ENCODE data around the gene RELN.
"Not testable (repeated sequence)": the region's sequence is repeated elsewhere in the genome, so short reads cannot be mapped to it uniquely, and the experiment has no call there.

RELN gene

GRCh38 chr7:103794424-103794823 lies 195.0 kb downstream of the RELN start:
- H3K23ac ChIP-seq (ENCODE audit: low read length in 2 of 2), result no peak overlapping the region
- H3K4ac ChIP-seq (ENCODE audit: low read depth in 1 of 2, low read length in 2 of 2), result no peak overlapping the region
- H3K18ac ChIP-seq (ENCODE audit: low read depth in 1 of 2, low read length in 2 of 2), result no peak overlapping the region
- no peak overlapping the region for H4K91ac ChIP-seq (ENCODE audit: low read length)
- no peaks in the 10 kb centered on the region for H3K4me1 ChIP-seq (ENCODE audit: control insufficient read depth, insufficient read depth, low read depth, low read length)
- no peak for DNase-seq
- H2BK12ac ChIP-seq (ENCODE audit: low read length in 2 of 2), result no peak overlapping the region
- H3K9ac ChIP-seq (ENCODE audit: low read length), result no peak overlapping the region
- H3K27me3 ChIP-seq (ENCODE audit: control insufficient read depth in 1 of 2, insufficient read depth in 1 of 2, low read length in 2 of 2), result no peaks in the 10 kb centered on the region
- peaks cover 6% of the 10 kb centered on the region for H3K9me3 ChIP-seq (ENCODE audit: control insufficient read depth, low read length)
- H2AK5ac ChIP-seq (ENCODE audit: low read length, severe bottlenecking), result no peak overlapping the region
- WGBS, result no CpG with 5 or more reads among the region's 1 CpG
- H2BK5ac ChIP-seq (ENCODE audit: low read depth, low read length, poor library complexity, severe bottlenecking), result no peak overlapping the region
- no peak overlapping the region for H4K8ac ChIP-seq (ENCODE audit: low read length)
- H3K4me3 ChIP-seq (ENCODE audit: insufficient read depth in 1 of 2, low read depth in 1 of 2, low read length in 2 of 2), result no peak overlapping the region
- no peak overlapping the region for H2BK120ac ChIP-seq (ENCODE audit: low read depth, low read length)
- H3K36me3 ChIP-seq (ENCODE audit: control insufficient read depth in 1 of 2, insufficient read depth in 2 of 2, low read depth in 1 of 2, low read length in 2 of 2), result no peaks in the 10 kb centered on the region
- H3K79me1 ChIP-seq (replicated peaks; ENCODE audit: low read length, poor library complexity, severe bottlenecking), result no peaks in the 10 kb centered on the region
- no peak overlapping the region for H3K14ac ChIP-seq (ENCODE audit: low read length in 2 of 2)
- H3K27ac ChIP-seq (ENCODE audit: low read length, poor library complexity, severe bottlenecking), result no peak overlapping the region
- no peak overlapping the region for H2BK15ac ChIP-seq (ENCODE audit: low read depth, poor library complexity, severe bottlenecking)
- H3K4me2 ChIP-seq (ENCODE audit: low read length, poor library complexity, severe bottlenecking), result no peak overlapping the region
- H2AFZ ChIP-seq (ENCODE audit: low read depth, low read length), result no peak overlapping the region

GRCh38 chr7:103793614-103794013 lies 195.8 kb downstream of the RELN start:
- H3K4ac ChIP-seq (ENCODE audit: low read depth in 1 of 2, low read length in 2 of 2), result no peak overlapping the region
- no peak overlapping the region for H4K91ac ChIP-seq (ENCODE audit: low read length)
- 76% methylated on average over 5 of the region's 5 CpGs for WGBS
- no peaks in the 10 kb centered on the region for H3K36me3 ChIP-seq (ENCODE audit: control insufficient read depth in 1 of 2, insufficient read depth in 2 of 2, low read depth in 1 of 2, low read length in 2 of 2)
- no peak overlapping the region for H2BK120ac ChIP-seq (ENCODE audit: low read depth, low read length)
- no peak overlapping the region for H4K8ac ChIP-seq (ENCODE audit: low read length)
- H3K4me1 ChIP-seq (ENCODE audit: control insufficient read depth, insufficient read depth, low read depth, low read length), result no peaks in the 10 kb centered on the region
- H3K4me2 ChIP-seq (ENCODE audit: low read length, poor library complexity, severe bottlenecking), result no peak overlapping the region
- no peak overlapping the region for H3K14ac ChIP-seq (ENCODE audit: low read length in 2 of 2)
- no peak overlapping the region for H2AK5ac ChIP-seq (ENCODE audit: low read length, severe bottlenecking)
- no peak overlapping the region for H3K4me3 ChIP-seq (ENCODE audit: insufficient read depth in 1 of 2, low read depth in 1 of 2, low read length in 2 of 2)
- no peak overlapping the region for H2BK12ac ChIP-seq (ENCODE audit: low read length in 2 of 2)
- H2BK15ac ChIP-seq (ENCODE audit: low read depth, poor library complexity, severe bottlenecking), result no peak overlapping the region
- DNase-seq, result no peak
- no peak overlapping the region for H2BK5ac ChIP-seq (ENCODE audit: low read depth, low read length, poor library complexity, severe bottlenecking)
- no peak overlapping the region for H3K27ac ChIP-seq (ENCODE audit: low read length, poor library complexity, severe bottlenecking)
- peaks cover 6% of the 10 kb centered on the region for H3K9me3 ChIP-seq (ENCODE audit: control insufficient read depth, low read length)
- H2AFZ ChIP-seq (ENCODE audit: low read depth, low read length), result no peak overlapping the region
- no peaks in the 10 kb centered on the region for H3K27me3 ChIP-seq (ENCODE audit: control insufficient read depth in 1 of 2, insufficient read depth in 1 of 2, low read length in 2 of 2)
- H3K18ac ChIP-seq (ENCODE audit: low read depth in 1 of 2, low read length in 2 of 2), result no peak overlapping the region
- H3K9ac ChIP-seq (ENCODE audit: low read length), result no peak overlapping the region
- no peaks in the 10 kb centered on the region for H3K79me1 ChIP-seq (replicated peaks; ENCODE audit: low read length, poor library complexity, severe bottlenecking)
- H3K23ac ChIP-seq (ENCODE audit: low read length in 2 of 2), result no peak overlapping the region

- Histone ChIP-seq H3K18ac (ENCODE audit: low read depth in 1 of 2, low read length in 2 of 2) (no peak overlapping the region), H3K79me1 (replicated peaks; ENCODE audit: low read length, poor library complexity, severe bottlenecking) (no peaks in the 10 kb centered on the region), H4K91ac (ENCODE audit: low read length) (no peak overlapping the region), H3K4me1 (ENCODE audit: control insufficient read depth, insufficient read depth, low read depth, low read length) (no peaks in the 10 kb centered on the region), H3K9ac (ENCODE audit: low read length) (no peak overlapping the region), H3K27me3 (ENCODE audit: control insufficient read depth in 1 of 2, insufficient read depth in 1 of 2, low read length in 2 of 2) (no peaks in the 10 kb centered on the region), H2BK5ac (ENCODE audit: low read depth, low read length, poor library complexity, severe bottlenecking) (no peak overlapping the region), H2AK5ac (ENCODE audit: low read length, severe bottlenecking) (no peak overlapping the region), H2AFZ (ENCODE audit: low read depth, low read length) (no peak overlapping the region), H3K27ac (ENCODE audit: low read length, poor library complexity, severe bottlenecking) (no peak overlapping the region), H2BK120ac (ENCODE audit: low read depth, low read length) (no peak overlapping the region), H3K4me3 (ENCODE audit: insufficient read depth in 1 of 2, low read depth in 1 of 2, low read length in 2 of 2) (no peak overlapping the region), H2BK15ac (ENCODE audit: low read depth, poor library complexity, severe bottlenecking) (no peak overlapping the region), H4K8ac (ENCODE audit: low read length) (no peak overlapping the region), H3K4me2 (ENCODE audit: low read length, poor library complexity, severe bottlenecking) (no peak overlapping the region), H3K36me3 (ENCODE audit: control insufficient read depth in 1 of 2, insufficient read depth in 2 of 2, low read depth in 1 of 2, low read length in 2 of 2) (no peaks in the 10 kb centered on the region), H3K14ac (ENCODE audit: low read length in 2 of 2) (no peak overlapping the region), H3K23ac (ENCODE audit: low read length in 2 of 2) (no peak overlapping the region), H3K4ac (ENCODE audit: low read depth in 1 of 2, low read length in 2 of 2) (no peak overlapping the region), H3K9me3 (ENCODE audit: control insufficient read depth, low read length) (peaks cover 9% of the 10 kb centered on the region), H2BK12ac (ENCODE audit: low read length in 2 of 2) (no peak overlapping the region)
- no peak for DNase-seq
Observed at GRCh38 chr7:103791894-103792293, 197.6 kb downstream of the RELN start.

- H3K9me3 ChIP-seq (ENCODE audit: control insufficient read depth, low read length), result peaks cover 10% of the 10 kb centered on the region
- H3K27me3 ChIP-seq (ENCODE audit: control insufficient read depth in 1 of 2, insufficient read depth in 1 of 2, low read length in 2 of 2); H4K8ac ChIP-seq (ENCODE audit: low read length); H2AFZ ChIP-seq (ENCODE audit: low read depth, low read length); H2BK12ac ChIP-seq (ENCODE audit: low read length in 2 of 2); DNase-seq; H4K91ac ChIP-seq (ENCODE audit: low read length); H3K14ac ChIP-seq (ENCODE audit: low read length in 2 of 2); H3K4me1 ChIP-seq (ENCODE audit: control insufficient read depth, insufficient read depth, low read depth, low read length); H2BK5ac ChIP-seq (ENCODE audit: low read depth, low read length, poor library complexity, severe bottlenecking); H2BK120ac ChIP-seq (ENCODE audit: low read depth, low read length); H3K4me3 ChIP-seq (ENCODE audit: insufficient read depth in 1 of 2, low read depth in 1 of 2, low read length in 2 of 2); H2AK5ac ChIP-seq (ENCODE audit: low read length, severe bottlenecking); H3K27ac ChIP-seq (ENCODE audit: low read length, poor library complexity, severe bottlenecking); H3K9ac ChIP-seq (ENCODE audit: low read length); H3K4me2 ChIP-seq (ENCODE audit: low read length, poor library complexity, severe bottlenecking); H3K79me1 ChIP-seq (replicated peaks; ENCODE audit: low read length, poor library complexity, severe bottlenecking); H3K23ac ChIP-seq (ENCODE audit: low read length in 2 of 2); H3K18ac ChIP-seq (ENCODE audit: low read depth in 1 of 2, low read length in 2 of 2); H2BK15ac ChIP-seq (ENCODE audit: low read depth, poor library complexity, severe bottlenecking); H3K36me3 ChIP-seq (ENCODE audit: control insufficient read depth in 1 of 2, insufficient read depth in 2 of 2, low read depth in 1 of 2, low read length in 2 of 2); H3K4ac ChIP-seq (ENCODE audit: low read depth in 1 of 2, low read length in 2 of 2): not testable (repeated sequence)
- 73% methylated on average over 1 of the region's 1 CpG for WGBS
Observed at GRCh38 chr7:103787041-103787440, 202.4 kb downstream of the RELN start.

Measured in mesenchymal stem cell (in vitro differentiated cells and primary cell).